Measurements from ENCODE around the gene MYL5. TPM values are rescaled to one million over a fixed set of nuclear protein-coding genes. Genes with fewer than 3 reads are reported as not detected.

MYL5 gene
- total RNA-seq, 4 donors from 2014 or later: 1.5 to 12.6 (median 3.8) TPM

- no peak for ATAC-seq
- WGBS, 2 donors (ENCODE audit: low coverage in 1 of 2): 80 to 100% methylated on average over 2 to 3 of the region's 26 CpGs
- Histone ChIP-seq H3K9me3 (no peaks in the 10 kb centered on the region), H3K4me1 (peaks cover 0 to 48% (median 22%) of the 10 kb centered on the region in 3 donors), H3K36me3 (peaks cover 0 to 4% of the 10 kb centered on the region in 2 donors), H3K4me3 (no peak overlapping the region), H3K27me3 (peaks cover 46% of the 10 kb centered on the region), H3K27ac (no peak overlapping the region)
- TF ChIP-seq POLR2A (IDR thresholded peaks at IDR 0.05): no peak
- TF ChIP-seq EP300 (IDR thresholded peaks at IDR 0.05): no peak
- TF ChIP-seq, protein P1, sequence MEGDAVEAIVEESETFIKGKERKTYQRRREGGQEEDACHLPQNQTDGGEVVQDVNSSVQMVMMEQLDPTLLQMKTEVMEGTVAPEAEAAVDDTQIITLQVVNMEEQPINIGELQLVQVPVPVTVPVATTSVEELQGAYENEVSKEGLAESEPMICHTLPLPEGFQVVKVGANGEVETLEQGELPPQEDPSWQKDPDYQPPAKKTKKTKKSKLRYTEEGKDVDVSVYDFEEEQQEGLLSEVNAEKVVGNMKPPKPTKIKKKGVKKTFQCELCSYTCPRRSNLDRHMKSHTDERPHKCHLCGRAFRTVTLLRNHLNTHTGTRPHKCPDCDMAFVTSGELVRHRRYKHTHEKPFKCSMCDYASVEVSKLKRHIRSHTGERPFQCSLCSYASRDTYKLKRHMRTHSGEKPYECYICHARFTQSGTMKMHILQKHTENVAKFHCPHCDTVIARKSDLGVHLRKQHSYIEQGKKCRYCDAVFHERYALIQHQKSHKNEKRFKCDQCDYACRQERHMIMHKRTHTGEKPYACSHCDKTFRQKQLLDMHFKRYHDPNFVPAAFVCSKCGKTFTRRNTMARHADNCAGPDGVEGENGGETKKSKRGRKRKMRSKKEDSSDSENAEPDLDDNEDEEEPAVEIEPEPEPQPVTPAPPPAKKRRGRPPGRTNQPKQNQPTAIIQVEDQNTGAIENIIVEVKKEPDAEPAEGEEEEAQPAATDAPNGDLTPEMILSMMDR (IDR thresholded peaks at IDR 0.05): no peak
Observed at GRCh38 chr4:677431-678293, 3.3 kb downstream of the MYL5 start.

GRCh38 chr4:678331-679103 lies 4.2 kb downstream of the MYL5 start:
- Histone ChIP-seq H3K4me3 (no peak overlapping the region), H3K36me3 (no peaks in the 10 kb centered on the region), H3K27me3 (peaks cover 54% of the 10 kb centered on the region), H3K9me3 (no peaks in the 10 kb centered on the region), H3K27ac (no peak overlapping the region), H3K4me1 (peaks cover 0 to 41% (median 16%) of the 10 kb centered on the region in 3 donors)
- no peak for ATAC-seq
- no peak for TF ChIP-seq POLR2AphosphoS5 (IDR thresholded peaks at IDR 0.05)
- no peak for TF ChIP-seq POLR2A (IDR thresholded peaks at IDR 0.05)
- TF ChIP-seq, protein P1 (IDR thresholded peaks at IDR 0.05): no peak
- TF ChIP-seq EP300 (IDR thresholded peaks at IDR 0.05): no peak
- WGBS, 2 donors (ENCODE audit: low coverage in 1 of 2): 17 to 20% methylated on average over 1 of the region's 14 CpGs

DNA sequence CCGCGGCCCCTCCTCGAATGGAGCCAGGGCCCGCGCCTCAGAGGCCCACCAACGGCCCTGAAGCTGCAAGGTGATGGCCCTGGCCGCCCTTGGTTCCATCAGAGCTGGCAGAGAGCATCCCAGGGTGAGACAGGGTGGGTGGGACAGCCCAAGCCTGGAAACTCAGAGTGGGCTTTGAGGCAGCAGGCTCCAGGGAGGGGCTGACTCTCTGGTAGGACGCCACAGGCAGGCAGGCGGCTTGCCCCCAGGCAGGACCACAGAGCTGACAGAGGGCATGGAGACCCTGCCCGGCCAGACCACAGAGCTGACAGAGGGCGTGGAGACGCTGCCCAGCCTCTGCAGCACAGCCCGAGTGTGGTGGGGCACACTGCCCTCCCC lies 4.8 kb downstream of the MYL5 start:
- WGBS, 2 donors (ENCODE audit: low coverage in 1 of 2): no CpG with 5 or more reads among the region's 13 CpGs

DNA sequence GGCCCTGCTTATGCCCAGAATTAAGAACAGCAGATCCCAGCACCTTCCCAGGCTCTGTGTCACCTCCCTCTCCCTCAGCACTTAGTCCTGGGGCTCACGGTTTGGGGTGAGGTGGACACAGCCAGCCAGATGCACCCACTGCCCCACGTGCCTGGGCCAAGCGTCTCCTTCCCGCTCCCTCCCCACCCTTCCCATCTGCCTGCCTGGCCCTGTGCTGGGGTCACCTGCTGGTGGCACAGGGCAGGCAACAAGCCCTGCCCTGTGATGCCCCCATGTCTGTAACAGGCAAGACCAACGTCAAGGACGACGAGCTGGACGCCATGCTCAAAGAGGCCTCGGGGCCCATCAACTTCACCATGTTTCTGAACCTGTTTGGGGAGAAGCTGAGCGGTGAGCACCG lies 5.3 kb downstream of the MYL5 start:
- H3K9me3 ChIP-seq: no peaks in the 10 kb centered on the region
- H3K27ac ChIP-seq: no peak overlapping the region
- TF ChIP-seq POLR2A (IDR thresholded peaks at IDR 0.05) (no peak), EP300 (IDR thresholded peaks at IDR 0.05) (no peak), POLR2AphosphoS5 (IDR thresholded peaks at IDR 0.05) (no peak)
- TF ChIP-seq, protein P1 (IDR thresholded peaks at IDR 0.05): no peak
- H3K27me3 ChIP-seq: peaks cover 65% of the 10 kb centered on the region
- ATAC-seq: no peak
- H3K4me1 ChIP-seq: peaks cover 0 to 49% (median 21%) of the 10 kb centered on the region in 3 donors
- no peak overlapping the region for H3K4me3 ChIP-seq
- 77% methylated on average over 4 of the region's 11 CpGs; no CpG with 5 or more reads in 1 of the 2 donors for WGBS, 2 donors (ENCODE audit: low coverage in 1 of 2)
- H3K36me3 ChIP-seq: no peaks in the 10 kb centered on the region

More for the DNA sequence above, 4.8 kb downstream of the MYL5 start:
- H3K4me1 ChIP-seq: peaks cover 0 to 44% (median 20%) of the 10 kb centered on the region in 3 donors
- no peaks in the 10 kb centered on the region for H3K9me3 ChIP-seq
- ATAC-seq: no peak
- H3K36me3 ChIP-seq: no peaks in the 10 kb centered on the region
- H3K27ac ChIP-seq: no peak overlapping the region
- TF ChIP-seq POLR2AphosphoS5 (IDR thresholded peaks at IDR 0.05): no peak
- no peak for TF ChIP-seq EP300 (IDR thresholded peaks at IDR 0.05)
- TF ChIP-seq POLR2A (IDR thresholded peaks at IDR 0.05): no peak
- peaks cover 60% of the 10 kb centered on the region for H3K27me3 ChIP-seq
- H3K4me3 ChIP-seq: no peak overlapping the region

GRCh38 chr4:680091-680490 lies 5.7 kb downstream of the MYL5 start:
- Histone ChIP-seq H3K36me3 (no peaks in the 10 kb centered on the region), H3K9me3 (no peaks in the 10 kb centered on the region), H3K4me3 (no peak overlapping the region), H3K27me3 (peaks cover 67% of the 10 kb centered on the region), H3K4me1 (peaks cover 0 to 48% (median 19%) of the 10 kb centered on the region in 3 donors), H3K27ac (peak overlapping the region in 1 of 4 donors; percentile 53)
- no peak for ATAC-seq
- no peak for TF ChIP-seq POLR2A (IDR thresholded peaks at IDR 0.05)
- TF ChIP-seq, protein P1 (IDR thresholded peaks at IDR 0.05): no peak
- no peak for TF ChIP-seq EP300 (IDR thresholded peaks at IDR 0.05)
- TF ChIP-seq POLR2AphosphoS5 (IDR thresholded peaks at IDR 0.05): no peak
- no CpG with 5 or more reads among the region's 9 CpGs for WGBS, 2 donors (ENCODE audit: low coverage in 1 of 2)

Data from gastroesophageal sphincter (tissue), 4 donors.